GM12892 (cell line): ENCODE results near the gene CSAD.
"Not testable (repeated sequence)": the region's sequence is repeated elsewhere in the genome, so short reads cannot be mapped to it uniquely, and the experiment has no call there.

Source experiments
- DNase-seq: peaks from one replicate; pipeline ENCODE4 v3.0.0; 2011; ENCODE audit not compliant: insufficient read length
- FAIRE-seq: peaks from 2 replicates; lab custom pipeline; 2011; peaks lifted over from hg19 to GRCh38; lab: Jason Lieb, UNC
- POLR2A ChIP-seq: IDR thresholded peaks from 2 replicates; pipeline ENCODE4 v1.6.1; 2011; ENCODE audit warnings: low read depth, low read length, control low read depth
- POLR2AphosphoS5 ChIP-seq: IDR thresholded peaks from 2 replicates; pipeline ENCODE4 v1.6.1; 2011; ENCODE audit warnings: low read depth, low read length, control low read depth
- TAF1 ChIP-seq: IDR thresholded peaks from 2 replicates; pipeline ENCODE4 v1.6.1; 2011; ENCODE audit warnings: low read depth, mild to moderate bottlenecking, control low read depth, low read length, borderline replicate concordance

Gene CSAD

DNA sequence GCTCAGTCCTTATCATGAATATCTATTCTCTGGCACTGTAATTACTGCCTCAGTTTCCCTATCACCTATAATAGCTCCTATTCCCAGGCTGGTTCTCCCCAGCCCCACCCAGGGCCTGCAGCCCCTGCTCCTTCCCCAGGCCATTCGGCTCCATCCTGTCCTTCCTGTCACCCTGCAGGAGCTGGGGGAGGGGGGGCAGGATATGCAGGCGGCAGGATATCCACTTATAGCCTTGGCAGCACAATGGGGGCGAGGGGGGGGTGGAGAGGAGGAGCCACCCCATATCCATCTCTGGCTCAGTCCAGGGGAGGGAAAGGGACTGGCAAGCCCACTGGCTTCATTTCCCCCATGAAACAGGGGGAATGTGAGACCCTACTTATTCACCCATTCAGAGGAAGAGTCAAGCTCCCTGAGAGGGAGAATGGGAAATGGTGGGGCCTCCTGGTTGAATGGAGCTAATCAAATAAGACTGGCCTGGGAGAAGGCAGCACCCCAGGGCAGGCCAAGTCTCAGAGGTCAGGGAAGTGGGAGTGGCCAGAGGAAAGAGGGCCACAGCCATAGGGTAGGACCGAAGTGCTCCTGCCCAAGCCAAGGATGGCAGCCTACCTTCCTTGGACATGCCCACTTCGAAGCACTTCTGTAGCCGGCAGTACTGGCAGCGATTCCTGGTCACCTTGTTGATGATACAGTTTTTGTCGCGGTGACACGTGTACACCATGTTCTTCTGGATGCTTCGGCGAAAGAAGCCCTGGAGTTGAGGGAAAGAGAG, 34.1 kb upstream of the CSAD start:
- TF ChIP-seq POLR2AphosphoS5 = no peak
- DNase-seq (no peak), FAIRE-seq (no peak)

- TF ChIP-seq TAF1 = no peak
- TF ChIP-seq POLR2A = no peak
- no peak for TF ChIP-seq POLR2AphosphoS5
- FAIRE-seq = no peak
- no peak for DNase-seq
Measured at GRCh38 chr12:53214221-53214620, 33.5 kb upstream of the CSAD start.

DNA sequence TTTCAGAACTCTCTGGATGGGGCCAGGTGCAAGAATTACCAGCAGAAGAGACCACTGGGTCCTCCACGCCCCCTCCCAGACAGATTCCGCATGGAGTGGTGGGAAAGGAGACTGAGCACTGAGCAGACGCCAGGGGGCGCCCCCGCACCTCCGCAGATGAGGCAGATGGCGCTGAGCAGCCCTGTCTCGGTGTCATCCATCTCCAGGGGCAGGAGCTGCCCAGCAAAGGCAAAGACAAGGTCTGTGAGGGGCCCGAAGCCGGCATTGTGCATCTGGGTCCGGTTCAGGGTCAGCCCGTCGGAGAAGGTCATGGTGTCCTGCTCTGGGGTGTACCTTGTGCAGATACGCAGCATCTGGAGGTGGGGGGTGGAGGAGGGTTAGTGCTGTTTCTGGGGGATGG, 32.6 kb upstream of the CSAD start:
- DNase-seq (peak; percentile 88), FAIRE-seq (peak; percentile 88)
- TF ChIP-seq POLR2A = no peak
- TF ChIP-seq POLR2AphosphoS5 = no peak
- TF ChIP-seq TAF1 = no peak

DNA sequence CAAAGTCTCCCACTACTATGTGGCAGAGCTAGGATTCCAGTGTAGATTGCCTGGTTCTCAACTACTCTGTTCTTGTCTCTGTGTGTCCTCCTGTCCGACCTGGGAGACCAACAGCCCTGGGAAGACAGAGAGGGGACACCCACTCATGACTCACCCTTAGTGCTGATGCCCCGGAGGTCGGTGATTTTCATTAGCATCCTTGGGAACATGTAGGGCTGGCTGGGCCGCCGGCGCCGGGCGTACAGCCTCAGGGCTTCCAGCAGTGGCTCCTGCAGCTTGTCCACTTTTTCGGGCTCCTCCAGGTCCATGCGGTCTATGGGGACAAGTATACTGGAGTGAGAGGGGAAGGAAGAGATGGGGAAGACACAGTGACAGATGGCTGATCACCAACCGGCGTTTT, 32.2 kb upstream of the CSAD start:
- no peak for FAIRE-seq
- no peak for TF ChIP-seq POLR2AphosphoS5
- TF ChIP-seq POLR2A = no peak
- TF ChIP-seq TAF1 = no peak
- no peak for DNase-seq

GRCh38 chr12:53211476-53212381, 31.0 kb upstream of the CSAD start:
- FAIRE-seq = no peak
- TF ChIP-seq TAF1 (no peak), POLR2A (no peak)
- DNase-seq = no peak

DNA sequence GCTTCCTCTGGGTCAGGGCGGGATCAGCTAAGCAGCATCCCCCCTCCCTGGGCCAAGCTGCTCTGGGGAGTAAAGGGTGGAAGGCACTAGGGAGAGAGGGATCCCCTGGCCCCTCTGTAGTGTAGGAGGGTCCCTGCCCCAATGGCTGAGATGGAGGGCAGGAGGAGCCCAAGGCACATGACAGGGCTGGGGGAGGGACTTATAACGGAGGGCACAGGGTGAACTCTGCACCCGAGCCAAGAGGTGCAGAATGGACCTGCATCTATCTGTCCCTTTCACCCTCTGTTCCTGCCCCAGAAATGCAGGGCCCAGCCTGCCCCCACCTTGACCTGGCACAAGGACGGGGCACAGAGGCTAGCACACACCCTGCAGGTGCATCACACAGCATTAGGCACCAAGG, 30.1 kb upstream of the CSAD start:
- DNase-seq (no peak), FAIRE-seq (no peak)
- TF ChIP-seq POLR2AphosphoS5 (no peak), POLR2A (no peak)

- FAIRE-seq = peak; percentile 62
- TF ChIP-seq POLR2AphosphoS5 (peak; percentile 67), TAF1 (no peak), POLR2A (peak; percentile 54; the same call in 1 of the 2 replicates)
Measured at GRCh38 chr12:53208877-53209463, 28.2 kb upstream of the CSAD start.

GRCh38 chr12:53208435-53208834, 27.7 kb upstream of the CSAD start:
- DNase-seq = no peak
- TF ChIP-seq POLR2A (no peak), TAF1 (no peak), POLR2AphosphoS5 (no peak)
- no peak for FAIRE-seq

More at GRCh38 chr12:53208877-53209463, 28.2 kb upstream of the CSAD start:
- DNase-seq = peak; percentile 66

DNA sequence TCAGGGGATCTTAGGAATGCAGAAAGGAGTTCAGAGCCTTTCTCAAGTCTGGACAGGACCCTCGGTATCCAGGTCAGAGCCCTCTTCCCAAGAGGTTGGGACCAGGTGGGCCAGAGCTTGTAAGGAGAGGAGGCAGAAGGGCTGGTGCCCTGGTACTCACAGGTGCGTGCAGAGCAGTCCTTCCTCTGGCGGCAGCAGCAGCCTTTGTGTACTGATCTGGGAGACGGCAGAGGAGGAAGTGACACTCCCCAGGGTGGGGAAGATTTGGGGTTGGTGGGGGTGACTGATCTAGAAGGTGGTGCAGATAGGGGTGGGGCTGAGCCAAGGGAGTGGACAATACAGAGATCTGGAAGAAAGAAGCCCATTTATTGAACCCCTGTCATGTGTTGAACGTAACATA, 26.3 kb upstream of the CSAD start, which contains the start of gene ITGB7:
Gene ITGB7 (minus strand): TSS at position 210 of the 400 bp plus-strand sequence. CDS start 6,808 bp downstream, outside the sequence.
- TF ChIP-seq TAF1 = peak; percentile 95
- TF ChIP-seq POLR2A = peak; percentile 99
- peak; percentile 98 for TF ChIP-seq POLR2AphosphoS5
- DNase-seq (peak; percentile 71), FAIRE-seq (peak; percentile 42)

DNA sequence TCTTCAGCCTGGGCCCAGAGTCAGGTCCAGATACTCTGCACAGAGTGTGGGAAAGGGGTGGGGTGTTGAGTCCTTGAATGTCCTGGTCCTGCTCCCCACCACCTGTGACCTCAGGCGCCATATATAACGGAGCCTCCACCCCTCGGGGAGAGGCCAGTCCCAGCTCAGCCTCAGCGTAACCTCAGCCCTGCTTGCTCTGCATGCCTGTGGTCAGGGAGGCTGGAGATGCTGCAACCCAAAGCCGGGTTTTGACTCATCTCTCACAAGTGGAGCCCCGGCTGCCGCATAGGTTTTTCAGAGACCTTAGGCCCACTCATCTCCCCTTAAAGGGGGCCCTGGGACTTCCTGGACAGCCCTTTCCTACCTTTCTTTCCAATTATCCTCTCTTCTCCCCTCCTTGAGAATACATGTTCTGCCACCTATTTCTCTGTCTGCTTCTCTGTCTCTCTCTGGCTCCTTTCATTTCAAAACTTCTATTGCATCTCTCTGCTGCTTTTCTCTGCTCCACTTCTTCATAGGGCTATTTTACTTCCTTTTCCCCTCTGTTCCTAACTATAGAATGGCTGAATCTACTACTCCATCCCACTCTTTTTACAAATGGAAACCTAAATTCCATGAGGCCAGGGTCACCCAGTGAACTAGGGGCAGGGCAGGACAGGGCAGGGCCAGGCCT, 25.2 kb upstream of the CSAD start:
- FAIRE-seq (peak; percentile 84), DNase-seq (peak; percentile 81)
- peak; percentile 54; the same call in 1 of the 2 replicates for TF ChIP-seq TAF1
- TF ChIP-seq POLR2A = peak; percentile 56; the same call in 1 of the 2 replicates
- peak; percentile 64 for TF ChIP-seq POLR2AphosphoS5

DNA sequence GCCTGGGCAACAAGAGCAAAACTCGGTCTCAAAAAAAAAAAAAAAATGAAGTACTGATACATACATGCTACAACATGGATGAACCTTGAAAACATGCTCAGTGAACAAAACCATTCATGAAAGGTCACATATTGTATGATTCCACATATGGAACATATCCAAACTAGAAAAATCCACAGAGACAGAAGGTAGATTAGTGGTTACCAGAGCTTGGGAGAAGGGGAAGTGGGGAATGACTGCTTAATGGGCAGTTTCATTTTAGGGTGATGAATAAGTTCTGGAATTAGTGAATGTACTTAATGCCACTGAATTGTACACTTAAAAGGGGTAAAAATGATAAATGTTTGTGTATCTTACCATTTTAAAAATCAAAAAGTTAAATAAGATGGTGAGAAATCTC, 23.6 kb upstream of the CSAD start:
- no peak for FAIRE-seq
- DNase-seq = no peak
- no peak for TF ChIP-seq TAF1
- no peak for TF ChIP-seq POLR2A
- TF ChIP-seq POLR2AphosphoS5 = no peak

DNA sequence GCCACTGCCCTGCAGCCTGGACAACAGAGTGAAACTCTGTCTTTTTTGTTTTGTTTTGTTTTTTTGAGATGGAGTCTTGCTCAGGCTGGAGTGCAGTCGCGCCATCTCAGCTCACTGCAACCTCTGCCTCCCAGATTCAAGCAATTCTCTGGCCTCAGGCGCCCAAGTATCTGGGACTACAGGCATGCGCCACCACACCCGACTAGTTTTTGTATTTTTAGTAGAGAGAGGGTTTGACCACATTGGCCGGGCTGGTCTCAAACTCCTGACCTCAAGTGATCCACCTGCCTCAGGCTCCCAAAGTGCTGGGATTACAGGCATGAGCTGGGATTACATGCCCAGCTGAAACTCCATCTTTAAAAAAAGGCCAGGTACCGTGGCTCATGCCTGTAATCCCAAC, 21.6 kb upstream of the CSAD start:
- DNase-seq, FAIRE-seq: not testable (repeated sequence)
